Activated CD8-positive, alpha-beta memory T cell treated with anti-CD3 and anti-CD28 coated beads, Interleukin-2, amount 50 U/mL, for 4 hours (primary cell): Measurements from ENCODE around the gene AXIN1.
"Not testable (repeated sequence)": the region's sequence is repeated elsewhere in the genome, so short reads cannot be mapped to it uniquely, and the experiment has no call there.

Experiments used
- DNase-seq: peaks from one replicate; pipeline ENCODE4 v3.0.0-alpha.2; 2020

AXIN1 gene

GRCh38 chr16:370443-370842 lies 17.9 kb upstream of the AXIN1 start, which contains the start of gene MRPL28:
MRPL28 (minus strand) TSS chr16:370538; CDS start chr16:370218, 320 bp downstream.
- peak; percentile 92 for DNase-seq

DNA sequence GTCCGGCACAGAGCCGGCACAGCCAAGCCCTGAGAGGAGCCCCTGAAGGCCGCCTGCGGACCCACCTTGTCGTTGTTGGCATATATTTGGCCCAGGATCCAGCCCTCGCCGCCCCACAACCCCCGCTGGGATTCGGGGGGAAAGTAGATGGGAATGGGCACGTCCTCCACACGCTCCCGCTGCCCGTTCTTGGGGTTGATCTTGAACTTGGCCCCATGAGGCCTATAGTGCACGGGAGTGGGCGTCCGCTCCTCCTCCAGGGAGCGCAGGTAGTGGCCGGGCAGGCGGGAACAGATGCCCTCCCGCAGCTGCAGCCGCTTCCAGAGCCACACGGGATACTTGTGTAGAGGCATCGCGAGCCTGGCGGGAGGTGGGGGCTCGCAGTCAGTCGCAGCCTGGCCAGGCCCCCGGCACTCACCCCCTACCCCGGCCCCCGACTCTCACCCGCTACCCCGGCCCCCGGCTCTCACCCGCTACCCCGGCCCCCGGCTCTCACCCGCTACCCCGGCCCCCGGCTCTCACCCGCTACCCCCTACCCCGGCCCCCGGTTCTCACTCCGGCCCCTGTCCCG lies 17.4 kb upstream of the AXIN1 start:
- no peak for DNase-seq

DNA sequence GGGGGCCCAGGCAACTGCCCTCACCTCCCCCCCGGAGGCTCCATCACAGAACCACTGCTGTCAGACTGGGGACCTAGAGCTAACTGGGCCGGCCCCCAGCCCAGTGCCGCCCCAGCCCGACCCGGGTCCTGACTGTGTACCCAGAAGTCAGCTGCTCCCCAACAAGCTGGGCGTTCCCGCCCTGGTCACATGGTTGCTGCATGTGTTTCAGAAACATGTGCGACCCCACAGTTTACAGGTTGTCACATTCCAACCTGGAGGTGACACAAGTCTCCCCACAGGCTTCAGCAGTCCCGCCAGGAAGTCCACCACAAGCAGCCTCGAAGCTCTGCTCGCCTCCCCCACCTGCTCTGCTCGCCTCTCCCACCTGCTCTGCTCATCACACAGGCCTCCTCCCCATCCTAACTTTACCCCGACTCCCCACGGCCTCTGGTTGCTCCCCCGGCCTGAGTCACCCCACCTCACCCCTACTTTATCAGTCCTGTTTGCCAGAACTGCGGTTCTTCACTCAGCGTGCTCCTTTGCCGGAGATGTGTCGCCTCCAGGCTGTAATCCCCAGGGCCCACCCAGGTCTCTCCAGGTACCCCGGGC lies 16.8 kb upstream of the AXIN1 start:
- no peak for DNase-seq

DNA sequence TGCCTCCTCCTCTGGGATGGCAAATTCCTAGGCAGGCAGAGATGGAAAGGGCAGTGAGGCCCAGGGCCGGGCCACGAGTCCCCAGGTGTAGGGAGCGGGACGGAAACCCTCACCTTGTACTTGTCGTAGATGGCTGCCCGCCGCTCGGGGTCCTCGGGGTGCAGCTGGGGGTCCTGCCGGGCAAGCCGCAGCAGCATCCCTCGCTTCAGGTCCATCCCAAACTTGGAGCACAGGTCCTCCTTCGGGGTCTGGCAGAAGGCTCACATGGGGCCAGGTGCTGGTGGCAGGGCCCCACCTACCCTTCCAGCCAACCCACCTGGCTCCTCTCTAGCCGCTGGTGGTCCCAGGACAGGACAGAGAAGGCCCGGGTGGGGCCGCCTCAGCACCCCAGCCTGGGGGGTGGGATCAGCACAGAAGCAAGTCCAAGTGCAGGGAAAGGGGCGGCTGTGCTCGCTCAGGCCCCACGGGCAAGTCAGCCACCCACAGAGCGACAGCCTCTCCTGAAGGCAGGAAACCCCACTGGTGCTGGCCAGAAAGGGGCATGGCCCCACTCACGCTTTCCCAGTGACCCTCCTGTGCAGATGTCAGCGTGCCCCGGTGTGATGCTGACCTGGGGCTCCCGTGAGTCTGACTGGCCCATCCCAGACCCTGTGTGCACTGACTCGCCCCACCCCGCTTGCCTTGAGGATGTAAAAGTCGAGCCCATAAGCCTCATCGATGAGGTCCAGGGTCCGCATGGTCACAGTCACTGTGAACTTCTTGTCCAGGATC lies 16.1 kb upstream of the AXIN1 start:
- DNase-seq, result no peak

DNA sequence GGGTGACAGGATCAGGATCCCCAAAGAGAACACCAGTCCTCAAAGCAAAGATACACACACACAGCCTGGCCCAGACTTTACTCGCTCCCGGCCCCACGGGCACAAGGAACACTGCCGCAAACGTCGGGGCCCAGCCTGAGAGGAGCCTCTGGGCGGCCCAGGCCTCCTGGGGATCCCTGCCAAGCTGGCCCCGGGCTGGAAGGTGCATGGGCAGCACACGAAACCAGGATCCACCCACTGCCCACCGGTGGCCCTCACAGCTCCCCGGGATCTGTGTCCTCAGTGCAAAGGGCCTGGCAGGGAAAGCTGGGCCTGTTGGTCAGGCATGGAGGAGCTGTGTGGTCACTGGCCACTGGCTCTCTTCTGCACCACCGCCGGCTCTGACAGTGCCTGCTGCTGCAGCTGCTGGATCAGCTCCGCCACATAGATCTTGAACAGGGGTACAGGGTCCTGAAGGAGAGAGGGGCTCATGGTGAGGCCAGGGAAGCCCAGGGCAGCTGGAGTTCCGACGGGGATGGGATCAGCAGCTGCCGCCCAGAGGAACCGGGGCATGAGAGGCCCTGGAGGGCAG lies 14.9 kb upstream of the AXIN1 start:
- DNase-seq, result no peak

- DNase-seq, result no peak
Observed at GRCh38 chr16:366476-366875, 14.0 kb upstream of the AXIN1 start.

GRCh38 chr16:364595-365491 lies 12.3 kb upstream of the AXIN1 start:
- no peak for DNase-seq

- DNase-seq, result no peak
Observed at GRCh38 chr16:363766-364490, 11.4 kb upstream of the AXIN1 start.

GRCh38 chr16:363110-363765 lies 10.7 kb upstream of the AXIN1 start:
- DNase-seq, result no peak

- DNase-seq, result not testable (repeated sequence)
Observed at GRCh38 chr16:362702-362999, 10.1 kb upstream of the AXIN1 start.

GRCh38 chr16:361872-362701 lies 9.6 kb upstream of the AXIN1 start:
- peak; percentile 75 for DNase-seq

- no peak for DNase-seq
Observed at GRCh38 chr16:361341-361871, 8.9 kb upstream of the AXIN1 start.

DNA sequence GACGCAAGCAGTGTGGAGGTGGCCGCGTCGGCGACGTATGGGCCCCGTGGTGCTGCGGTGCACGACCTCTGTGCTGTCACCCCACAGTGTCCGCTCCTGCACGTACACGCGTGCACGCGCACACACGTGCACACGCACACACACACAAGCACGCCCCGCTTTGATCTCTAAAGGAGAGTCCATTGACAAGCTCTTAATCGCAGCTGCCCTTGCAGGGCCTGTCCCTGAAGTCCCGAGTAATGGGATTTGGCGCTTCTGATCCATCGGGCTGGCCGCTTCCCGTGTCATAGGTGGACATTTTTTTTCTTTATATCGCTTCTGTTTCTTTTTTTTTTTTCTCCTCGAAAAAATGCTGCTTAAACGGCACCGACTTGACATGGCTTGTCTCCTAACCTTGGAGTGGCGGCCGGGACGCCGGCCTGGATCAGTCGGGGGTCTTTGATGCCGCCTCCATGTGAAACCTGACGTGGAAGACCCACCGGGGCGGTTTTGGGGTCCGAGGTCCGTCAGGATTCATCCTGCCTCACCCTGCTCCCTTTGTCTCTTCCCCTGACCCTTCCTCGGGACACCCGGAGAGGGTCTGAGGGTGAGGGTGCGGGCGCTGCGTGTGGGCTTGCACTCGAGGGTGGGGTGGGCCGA lies 8.3 kb upstream of the AXIN1 start:
- DNase-seq, result no peak

- no peak for DNase-seq
Observed at GRCh38 chr16:359871-360697, 7.6 kb upstream of the AXIN1 start.

- DNase-seq, result no peak
Observed at GRCh38 chr16:359067-359763, 6.7 kb upstream of the AXIN1 start.

- DNase-seq, result no peak
Observed at GRCh38 chr16:356741-357140, 4.2 kb upstream of the AXIN1 start.

DNA sequence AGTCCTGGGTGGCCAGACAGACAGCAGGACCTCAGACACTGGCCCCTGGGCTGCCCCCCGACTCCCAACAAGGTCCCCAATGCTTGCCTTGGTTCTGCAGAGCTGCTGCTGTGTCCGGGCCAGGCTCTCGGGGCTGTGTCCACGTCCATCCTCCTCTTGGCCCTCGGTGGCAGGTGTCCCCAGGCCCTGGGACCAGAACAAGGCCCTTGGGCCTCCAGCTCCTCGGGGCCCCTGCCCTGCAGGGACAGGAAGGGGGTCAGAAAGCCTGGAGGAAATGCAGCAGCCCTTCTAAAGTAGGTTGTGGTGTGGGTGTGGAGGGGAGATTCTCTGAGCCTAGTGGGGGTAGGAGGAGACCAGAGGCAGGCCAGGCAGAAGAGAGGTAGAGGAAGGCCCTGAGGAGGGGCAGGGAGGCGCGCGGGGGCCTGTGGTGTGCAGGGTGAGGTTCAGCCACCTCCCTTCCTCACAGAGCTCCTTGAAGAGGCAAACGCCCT lies 2.5 kb upstream of the AXIN1 start:
- no peak for DNase-seq

GRCh38 chr16:354291-354881 lies 1.9 kb upstream of the AXIN1 start:
- DNase-seq, result no peak
